NCI-H1048 (cell line): ENCODE results near the gene DYNLL1.
"Not testable (repeated sequence)": the region's sequence is repeated elsewhere in the genome, so short reads cannot be mapped to it uniquely, and the experiment has no call there.

Experiments used
- DNase-seq: peaks from one replicate; lab custom pipeline; 2025; lab: John Stamatoyannopoulos, UW

The DYNLL1 gene

GRCh38 chr12:120474616-120474960, 21.3 kb upstream of the DYNLL1 start:
- no peak for DNase-seq

DNA sequence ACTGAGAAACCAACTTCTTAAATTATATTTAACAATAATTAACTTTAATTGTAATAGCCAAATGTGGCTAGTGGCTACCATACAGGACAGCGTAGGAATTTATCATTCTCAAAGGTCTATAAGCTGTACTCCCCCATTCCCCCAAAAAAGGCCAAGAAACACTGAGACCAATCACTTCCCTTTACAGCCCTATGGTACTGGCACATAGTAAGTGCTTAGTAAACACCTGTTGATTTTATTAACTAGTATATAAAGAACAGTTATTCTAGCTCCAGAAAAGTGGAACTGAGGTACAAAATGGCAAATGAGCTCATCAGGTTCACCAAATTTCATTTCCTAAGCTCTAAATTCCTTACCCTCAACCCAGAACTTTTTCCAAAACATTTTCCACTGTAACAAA, 20.3 kb upstream of the DYNLL1 start:
- no peak for DNase-seq

DNA sequence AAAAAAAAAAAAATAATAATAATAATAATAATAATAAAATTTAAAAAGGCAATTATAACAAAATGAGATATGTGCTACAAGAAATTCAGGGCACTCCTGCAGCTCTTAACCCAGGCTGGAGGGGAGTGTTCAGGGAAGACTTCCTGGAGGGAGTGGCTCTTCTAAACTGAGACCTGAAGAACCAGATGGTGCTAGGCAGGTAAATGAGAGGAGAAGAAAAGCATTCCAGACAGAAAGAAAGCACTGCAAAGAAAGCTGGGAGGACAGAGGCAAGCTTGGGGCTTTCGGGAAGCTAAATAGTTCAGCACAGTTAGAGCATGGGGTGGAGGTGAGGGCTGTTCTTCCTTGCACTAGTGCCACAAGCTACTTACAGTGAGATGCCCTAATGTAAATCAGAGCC, 16.5 kb upstream of the DYNLL1 start:
- DNase-seq = no peak

DNA sequence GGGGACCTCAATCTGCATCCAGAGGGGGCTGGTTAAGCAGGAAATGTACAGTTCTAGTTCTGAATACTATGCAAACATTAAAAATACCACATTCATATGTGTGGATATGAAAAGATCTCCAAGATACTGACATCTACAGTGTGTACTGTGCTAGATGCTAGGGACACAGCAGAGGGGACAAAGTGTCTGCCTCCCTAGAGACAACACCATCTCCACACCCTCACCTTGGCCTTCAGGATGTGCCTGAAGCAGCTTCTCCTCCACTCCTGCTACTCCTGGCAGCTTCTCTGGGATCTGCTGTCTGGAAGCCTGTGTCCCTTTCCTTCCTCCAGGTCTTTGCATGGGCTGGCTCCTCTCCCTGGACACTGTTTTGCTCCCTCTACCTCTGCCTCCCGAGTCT, 15.7 kb upstream of the DYNLL1 start:
- no peak for DNase-seq

GRCh38 chr12:120481022-120481767, 14.7 kb upstream of the DYNLL1 start:
- DNase-seq = no peak

GRCh38 chr12:120483621-120484020, 12.3 kb upstream of the DYNLL1 start:
- DNase-seq = no peak

DNA sequence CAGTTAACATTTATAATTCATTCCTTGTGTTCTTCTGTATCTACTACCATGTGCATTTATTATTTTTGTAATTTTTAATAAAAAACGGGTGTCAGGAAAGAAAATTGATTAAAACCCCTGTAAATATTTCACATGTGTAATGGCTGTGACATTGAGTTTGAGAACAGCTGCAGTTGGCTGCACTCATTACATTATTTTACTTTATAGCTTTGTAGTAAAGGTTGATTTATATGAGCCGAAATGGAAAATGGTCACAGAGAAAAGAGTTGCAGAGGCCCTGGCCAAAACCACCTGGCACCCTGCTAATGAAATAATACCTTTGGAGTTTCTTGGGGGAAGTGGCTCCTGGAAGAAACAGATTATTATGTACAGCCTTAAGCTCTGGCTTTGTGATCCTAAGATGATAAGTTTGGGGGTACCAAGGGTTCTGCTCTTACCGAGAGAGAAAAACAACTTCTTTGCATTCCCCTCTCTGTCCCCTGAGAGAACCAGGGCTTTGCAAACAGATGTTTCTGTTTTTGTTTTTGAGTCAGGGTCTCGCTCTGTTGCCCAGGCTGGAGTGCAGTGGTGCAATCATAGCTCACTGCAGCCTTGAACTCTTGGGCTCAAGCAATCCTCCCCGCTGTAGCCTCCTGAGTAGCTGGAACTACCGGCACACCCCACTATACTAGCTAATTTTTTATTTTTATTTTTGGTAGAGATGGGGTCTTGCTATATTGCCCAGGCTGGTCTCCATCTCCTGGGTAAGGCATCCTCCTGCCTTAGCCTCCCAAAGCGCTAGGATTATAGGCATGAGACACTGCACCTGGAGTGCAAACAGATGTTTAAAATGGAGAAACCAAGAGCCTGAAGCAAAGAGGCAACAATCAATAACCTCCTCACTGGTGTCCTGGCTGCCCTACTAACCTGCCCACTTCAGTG, 9.7 kb upstream of the DYNLL1 start:
- DNase-seq = no peak

GRCh38 chr12:120487552-120487951, 8.4 kb upstream of the DYNLL1 start:
- not testable (repeated sequence) for DNase-seq

- no peak for DNase-seq
Measured at GRCh38 chr12:120488057-120488640, 7.8 kb upstream of the DYNLL1 start.

DNA sequence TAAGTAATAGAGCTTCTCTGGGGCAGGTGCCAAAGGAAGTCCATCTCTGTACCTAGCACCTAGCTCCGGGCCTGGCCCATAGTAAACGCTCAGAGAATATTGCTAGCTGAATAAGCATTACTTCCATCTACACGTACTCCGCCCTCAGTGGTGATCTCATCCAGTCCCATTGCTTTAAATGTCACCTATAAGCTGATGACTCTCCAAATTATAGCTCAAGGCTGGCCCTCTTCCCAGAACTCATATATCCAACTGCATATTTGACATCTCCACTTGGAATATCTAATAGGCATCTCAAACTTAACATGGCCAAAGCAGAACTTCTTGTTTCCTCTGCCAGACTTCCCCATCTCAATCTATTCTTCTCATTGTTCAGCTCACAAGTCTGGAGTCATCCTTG, 6.9 kb upstream of the DYNLL1 start:
- DNase-seq = no peak

GRCh38 chr12:120490325-120490724, 5.6 kb upstream of the DYNLL1 start:
- DNase-seq = no peak

GRCh38 chr12:120490833-120491512, 4.9 kb upstream of the DYNLL1 start:
- no peak for DNase-seq

- DNase-seq = no peak
Measured at GRCh38 chr12:120495186-120495730, 655 bp upstream of the DYNLL1 start.

- DNase-seq = no peak
Measured at GRCh38 chr12:120496413-120497340, 764 bp downstream of the DYNLL1 start.

- DNase-seq = no peak
Measured at GRCh38 chr12:120497524-120498150, 1.7 kb downstream of the DYNLL1 start.

- DNase-seq = no peak
Measured at GRCh38 chr12:120498870-120499515, 3.1 kb downstream of the DYNLL1 start.

- no peak for DNase-seq
Measured at GRCh38 chr12:120500581-120500980, 4.7 kb downstream of the DYNLL1 start.

- DNase-seq = no peak
Measured at GRCh38 chr12:120504587-120504986, 8.7 kb downstream of the DYNLL1 start.

DNA sequence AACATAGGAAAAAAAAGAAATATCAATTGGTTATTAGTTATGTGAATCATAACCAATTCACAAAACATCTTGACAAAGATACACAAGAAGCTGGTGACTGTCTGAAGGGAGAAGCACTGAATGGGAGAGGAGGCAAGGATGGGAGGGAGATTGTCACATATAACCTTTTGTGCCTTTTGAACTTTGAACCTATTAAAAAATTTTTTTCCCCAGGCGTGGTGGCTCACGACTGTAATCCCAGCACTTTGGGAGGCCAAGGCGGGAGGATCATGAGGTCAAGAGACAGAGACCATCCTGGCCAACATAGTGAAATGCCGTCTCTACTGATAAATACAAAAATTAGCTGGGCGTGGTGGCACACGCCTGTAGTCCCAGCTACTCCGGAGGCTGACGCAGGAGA, 12.6 kb downstream of the DYNLL1 start:
- no peak for DNase-seq

- DNase-seq = no peak
Measured at GRCh38 chr12:120514002-120514401, 18.1 kb downstream of the DYNLL1 start.
